ENCODE results near the gene P2RY8. TPM values are rescaled to one million over a fixed set of nuclear protein-coding genes. Genes with fewer than 3 reads are reported as not detected.
A peak's percentile ranks its signal among the peaks of the same experiment; 100 is the strongest.
"Not testable (repeated sequence)": the region's sequence is repeated elsewhere in the genome, so short reads cannot be mapped to it uniquely, and the experiment has no call there.

The P2RY8 gene
- total and polyA plus RNA-seq, 7 donors: 0.79 to 4.1 (median 1.5) TPM

GRCh38 chrX:1545776-1546408 is 8.9 kb upstream of the P2RY8 start:
- WGBS, 3 donors: 87 to 93% (median 89%) methylated on average over 2 of the region's 2 CpGs

DNA sequence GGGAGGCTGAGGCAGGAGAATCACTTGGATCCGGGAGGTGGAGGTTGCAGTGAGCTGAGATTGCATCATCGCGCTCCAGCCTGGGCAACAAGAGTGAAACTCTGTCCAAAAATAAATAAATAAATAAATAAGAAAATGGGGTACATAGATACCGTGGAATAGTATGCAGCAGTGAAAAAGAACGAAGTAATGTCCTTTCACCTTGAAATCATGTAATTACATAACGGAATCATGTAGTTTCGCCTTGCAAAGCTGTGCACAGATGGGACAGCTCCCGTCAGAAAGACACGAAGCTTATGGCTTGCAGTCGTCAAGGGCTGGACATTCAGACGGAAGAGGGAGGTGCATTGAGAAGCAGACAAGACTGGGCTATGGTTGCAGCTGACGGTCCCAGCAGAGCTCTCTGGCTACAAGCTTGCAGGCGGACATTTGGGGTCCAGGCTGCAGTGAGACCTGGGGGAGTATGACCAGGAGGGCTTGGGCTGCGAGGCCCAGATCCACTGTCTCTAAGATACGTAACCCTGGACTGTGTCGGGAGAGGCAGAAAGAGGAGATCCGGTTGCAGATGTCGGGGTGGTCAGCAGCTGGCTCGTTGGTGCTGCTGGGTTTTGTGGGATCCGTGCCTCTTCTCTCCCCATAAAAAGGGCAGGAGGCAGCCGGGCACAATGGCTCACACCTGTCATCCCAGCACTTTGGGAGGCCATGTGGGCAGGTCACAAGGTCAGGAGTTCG is 6.2 kb upstream of the P2RY8 start:
- H3K36me3 ChIP-seq (ENCODE audit: insufficient read depth in 1 of 2, low read depth in 1 of 2): no peaks in the 10 kb centered on the region
- no peaks in the 10 kb centered on the region for H3K4me1 ChIP-seq
- TF ChIP-seq, protein P1, sequence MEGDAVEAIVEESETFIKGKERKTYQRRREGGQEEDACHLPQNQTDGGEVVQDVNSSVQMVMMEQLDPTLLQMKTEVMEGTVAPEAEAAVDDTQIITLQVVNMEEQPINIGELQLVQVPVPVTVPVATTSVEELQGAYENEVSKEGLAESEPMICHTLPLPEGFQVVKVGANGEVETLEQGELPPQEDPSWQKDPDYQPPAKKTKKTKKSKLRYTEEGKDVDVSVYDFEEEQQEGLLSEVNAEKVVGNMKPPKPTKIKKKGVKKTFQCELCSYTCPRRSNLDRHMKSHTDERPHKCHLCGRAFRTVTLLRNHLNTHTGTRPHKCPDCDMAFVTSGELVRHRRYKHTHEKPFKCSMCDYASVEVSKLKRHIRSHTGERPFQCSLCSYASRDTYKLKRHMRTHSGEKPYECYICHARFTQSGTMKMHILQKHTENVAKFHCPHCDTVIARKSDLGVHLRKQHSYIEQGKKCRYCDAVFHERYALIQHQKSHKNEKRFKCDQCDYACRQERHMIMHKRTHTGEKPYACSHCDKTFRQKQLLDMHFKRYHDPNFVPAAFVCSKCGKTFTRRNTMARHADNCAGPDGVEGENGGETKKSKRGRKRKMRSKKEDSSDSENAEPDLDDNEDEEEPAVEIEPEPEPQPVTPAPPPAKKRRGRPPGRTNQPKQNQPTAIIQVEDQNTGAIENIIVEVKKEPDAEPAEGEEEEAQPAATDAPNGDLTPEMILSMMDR (IDR thresholded peaks at IDR 0.05): no peak
- no peak overlapping the region for H3K27ac ChIP-seq
- H3K4me3 ChIP-seq: no peak overlapping the region
- intact Hi-C loops (cut with DNase I): no loop called here
- DNase-seq: no peak
- H3K27me3 ChIP-seq (ENCODE audit: insufficient read depth in 3 of 3, low read length in 2 of 3): no peaks in the 10 kb centered on the region
- WGBS, 3 donors: 87 to 90% (median 87%) methylated on average over 22 of the region's 22 CpGs
- H3K9me3 ChIP-seq: no peaks in the 10 kb centered on the region
- ATAC-seq: no peak

More at GRCh38 chrX:1545776-1546408, 8.9 kb upstream of the P2RY8 start:
- no peaks in the 10 kb centered on the region for H3K27me3 ChIP-seq (ENCODE audit: insufficient read depth in 3 of 3, low read length in 2 of 3)
- no peak overlapping the region for H3K4me3 ChIP-seq
- no peaks in the 10 kb centered on the region for H3K4me1 ChIP-seq
- no peaks in the 10 kb centered on the region for H3K9me3 ChIP-seq
- no peaks in the 10 kb centered on the region for H3K36me3 ChIP-seq (ENCODE audit: insufficient read depth in 1 of 2, low read depth in 1 of 2)
- H3K27ac ChIP-seq: no peak overlapping the region
- no peak for ATAC-seq
- no peak for DNase-seq
- intact Hi-C loops (cut with DNase I): no loop called here
- TF ChIP-seq, protein P1 (IDR thresholded peaks at IDR 0.05): no peak

- intact Hi-C loops (cut with DNase I); ATAC-seq: not testable (repeated sequence)
- WGBS, 3 donors: 87 to 95% (median 93%) methylated on average over 14 of the region's 14 CpGs
Observed at GRCh38 chrX:1539146-1539545, 2.2 kb upstream of the P2RY8 start.

DNA sequence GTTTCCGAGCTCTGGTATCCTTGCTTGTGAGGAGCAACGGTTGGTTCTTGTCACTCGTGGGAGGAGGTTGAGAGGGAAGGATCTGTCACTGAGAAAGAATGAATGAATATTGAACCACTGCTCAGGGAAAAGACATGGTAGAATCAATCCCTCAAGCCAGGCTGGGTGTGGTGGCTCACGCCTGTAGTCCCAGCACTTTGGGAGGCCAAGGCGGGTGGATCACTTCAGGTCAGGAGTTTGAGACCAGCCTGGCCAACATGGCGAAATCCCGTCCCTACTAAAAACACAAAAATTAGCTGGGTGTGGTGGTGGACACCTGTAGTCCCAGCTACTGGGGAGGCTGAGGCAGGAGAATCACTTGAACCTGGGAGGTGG is 718 bp upstream of the P2RY8 start:
- intact Hi-C loops (cut with DNase I); H3K9me3 ChIP-seq; H3K4me1 ChIP-seq; H3K36me3 ChIP-seq (ENCODE audit: insufficient read depth in 1 of 2, low read depth in 1 of 2); DNase-seq; H3K4me3 ChIP-seq; H3K27ac ChIP-seq; ATAC-seq; H3K27me3 ChIP-seq (ENCODE audit: insufficient read depth in 3 of 3, low read length in 2 of 3): not testable (repeated sequence)
- WGBS, 3 donors: 68 to 75% (median 68%) methylated on average over 7 of the region's 7 CpGs

More at GRCh38 chrX:1539146-1539545, 2.2 kb upstream of the P2RY8 start:
- H3K4me3 ChIP-seq; DNase-seq; H3K27me3 ChIP-seq (ENCODE audit: insufficient read depth in 3 of 3, low read length in 2 of 3); H3K27ac ChIP-seq; H3K4me1 ChIP-seq; H3K9me3 ChIP-seq; H3K36me3 ChIP-seq (ENCODE audit: insufficient read depth in 1 of 2, low read depth in 1 of 2): not testable (repeated sequence)

DNA sequence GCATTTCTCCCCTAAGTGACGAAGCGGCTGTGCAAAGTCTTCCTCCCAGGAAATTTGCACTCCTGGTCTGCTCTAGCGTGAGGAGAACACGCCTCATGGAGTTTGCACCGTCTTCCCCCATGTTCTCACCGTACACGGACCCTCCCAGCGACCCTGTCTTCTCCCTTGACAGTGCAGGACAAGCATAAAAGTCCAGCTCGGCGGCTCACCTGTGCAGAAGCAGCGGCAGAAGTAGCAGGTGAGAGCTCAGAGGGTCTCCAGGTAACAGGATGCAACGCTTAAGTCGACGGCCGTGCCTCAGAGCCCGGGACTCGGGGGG is 314 bp downstream of the P2RY8 start:
- no peaks in the 10 kb centered on the region for H3K9me3 ChIP-seq
- intact Hi-C loops (cut with DNase I): no loop called here
- WGBS, 3 donors: 57 to 68% (median 65%) methylated on average over 17 of the region's 17 CpGs
- no peaks in the 10 kb centered on the region for H3K27me3 ChIP-seq (ENCODE audit: insufficient read depth in 3 of 3, low read length in 2 of 3)
- H3K27ac ChIP-seq: peak overlapping the region; percentile 41
- TF ChIP-seq, protein P1 (IDR thresholded peaks at IDR 0.05): no peak
- H3K4me3 ChIP-seq: peak overlapping the region; percentile 51
- no peaks in the 10 kb centered on the region for H3K4me1 ChIP-seq
- ATAC-seq: no peak
- no peak for DNase-seq
- H3K36me3 ChIP-seq (ENCODE audit: insufficient read depth in 1 of 2, low read depth in 1 of 2): no peaks in the 10 kb centered on the region
